NB4 (cell line): ENCODE measurements around the gene SP7.
"Not testable (repeated sequence)": the region's sequence is repeated elsewhere in the genome, so short reads cannot be mapped to it uniquely, and the experiment has no call there.

Source experiments
- MYC ChIP-seq: IDR thresholded peaks from 2 replicates; pipeline ENCODE4 v1.6.1; 2011; ENCODE audit warnings: low read depth, low read length
- POLR2A ChIP-seq: IDR thresholded peaks from 2 replicates; pipeline ENCODE4 v1.6.1; 2011; ENCODE audit warnings: mild to moderate bottlenecking; ENCODE audit not compliant: insufficient read length; ENCODE audit errors: extremely low read depth
- TF ChIP-seq, protein P1 (sequence below): IDR thresholded peaks from one replicate; pipeline ENCODE4 v1.5.1; 2012; ENCODE audit warnings: low read depth, low read length
- TF ChIP-seq, protein P2 (sequence below): IDR thresholded peaks from 2 replicates; pipeline ENCODE4 v1.6.1; 2011; ENCODE audit warnings: low read depth, low read length

DNA sequence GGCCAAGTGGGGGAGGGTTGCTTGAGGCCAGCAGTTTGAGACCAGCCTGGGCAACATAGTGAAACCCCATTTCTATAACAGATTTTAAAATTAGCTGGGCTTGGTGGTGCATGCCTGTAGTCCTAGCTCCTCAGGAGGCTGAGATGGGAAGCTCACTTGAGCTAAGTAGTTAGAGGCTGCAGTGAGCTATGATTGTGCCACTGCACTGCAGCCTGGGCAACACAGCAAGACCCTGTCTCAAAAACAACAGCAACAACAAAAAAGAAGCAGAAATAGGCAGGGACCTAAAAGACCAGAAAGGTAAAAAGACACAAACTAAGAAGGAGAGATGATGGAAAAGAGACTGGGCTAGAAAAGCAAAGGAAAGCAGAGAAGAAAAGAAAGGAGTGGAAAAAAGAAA, 3.8 kb downstream of the SP7 start:
- not testable (repeated sequence) for TF ChIP-seq POLR2A, MYC
- TF ChIP-seq, protein P1, sequence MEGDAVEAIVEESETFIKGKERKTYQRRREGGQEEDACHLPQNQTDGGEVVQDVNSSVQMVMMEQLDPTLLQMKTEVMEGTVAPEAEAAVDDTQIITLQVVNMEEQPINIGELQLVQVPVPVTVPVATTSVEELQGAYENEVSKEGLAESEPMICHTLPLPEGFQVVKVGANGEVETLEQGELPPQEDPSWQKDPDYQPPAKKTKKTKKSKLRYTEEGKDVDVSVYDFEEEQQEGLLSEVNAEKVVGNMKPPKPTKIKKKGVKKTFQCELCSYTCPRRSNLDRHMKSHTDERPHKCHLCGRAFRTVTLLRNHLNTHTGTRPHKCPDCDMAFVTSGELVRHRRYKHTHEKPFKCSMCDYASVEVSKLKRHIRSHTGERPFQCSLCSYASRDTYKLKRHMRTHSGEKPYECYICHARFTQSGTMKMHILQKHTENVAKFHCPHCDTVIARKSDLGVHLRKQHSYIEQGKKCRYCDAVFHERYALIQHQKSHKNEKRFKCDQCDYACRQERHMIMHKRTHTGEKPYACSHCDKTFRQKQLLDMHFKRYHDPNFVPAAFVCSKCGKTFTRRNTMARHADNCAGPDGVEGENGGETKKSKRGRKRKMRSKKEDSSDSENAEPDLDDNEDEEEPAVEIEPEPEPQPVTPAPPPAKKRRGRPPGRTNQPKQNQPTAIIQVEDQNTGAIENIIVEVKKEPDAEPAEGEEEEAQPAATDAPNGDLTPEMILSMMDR, result not testable (repeated sequence)
- TF ChIP-seq, protein P2, sequence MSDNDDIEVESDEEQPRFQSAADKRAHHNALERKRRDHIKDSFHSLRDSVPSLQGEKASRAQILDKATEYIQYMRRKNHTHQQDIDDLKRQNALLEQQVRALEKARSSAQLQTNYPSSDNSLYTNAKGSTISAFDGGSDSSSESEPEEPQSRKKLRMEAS, result not testable (repeated sequence)
